ENCODE results near the gene KIN.
"Not testable (repeated sequence)": the region's sequence is repeated elsewhere in the genome, so short reads cannot be mapped to it uniquely, and the experiment has no call there.

KIN gene

GRCh38 chr10:7734821-7735220 is 53.0 kb downstream of the KIN start:
- DNase-seq (ENCODE audit: low read depth in 2 of 2): no peak

GRCh38 chr10:7722927-7723529 is 64.8 kb downstream of the KIN start:
- no peak for DNase-seq (ENCODE audit: low read depth in 2 of 2)

- DNase-seq (ENCODE audit: low read depth in 2 of 2): no peak
Observed at GRCh38 chr10:7720478-7720877, 67.3 kb downstream of the KIN start.

GRCh38 chr10:7718685-7719084 is 69.1 kb downstream of the KIN start:
- no peak for DNase-seq (ENCODE audit: low read depth in 2 of 2)

DNA sequence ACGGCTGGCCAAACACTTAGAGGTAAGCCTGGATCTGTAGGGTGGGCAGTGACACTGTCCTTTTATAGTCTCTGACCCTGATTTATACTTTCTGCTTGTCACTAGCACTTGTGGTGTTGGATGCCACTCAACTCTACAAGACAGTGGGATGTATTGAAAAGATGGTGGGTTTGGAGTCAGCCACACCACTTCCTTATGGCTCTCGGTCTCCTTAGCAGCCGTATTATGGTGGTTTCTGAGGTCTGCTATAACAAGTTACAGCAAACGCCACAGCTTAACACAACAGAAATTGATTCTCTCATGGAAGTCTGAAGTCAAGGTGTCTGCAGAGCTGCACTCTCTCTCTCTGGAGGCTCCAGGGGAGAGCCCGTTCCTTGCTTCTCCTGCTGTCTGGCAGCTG is 70.0 kb downstream of the KIN start:
- DNase-seq (ENCODE audit: low read depth in 2 of 2): no peak

- DNase-seq (ENCODE audit: low read depth in 2 of 2): no peak
Observed at GRCh38 chr10:7715515-7715914, 72.3 kb downstream of the KIN start.

GRCh38 chr10:7711075-7711474 is 76.7 kb downstream of the KIN start:
- not testable (repeated sequence) for DNase-seq (ENCODE audit: low read depth in 2 of 2)

DNA sequence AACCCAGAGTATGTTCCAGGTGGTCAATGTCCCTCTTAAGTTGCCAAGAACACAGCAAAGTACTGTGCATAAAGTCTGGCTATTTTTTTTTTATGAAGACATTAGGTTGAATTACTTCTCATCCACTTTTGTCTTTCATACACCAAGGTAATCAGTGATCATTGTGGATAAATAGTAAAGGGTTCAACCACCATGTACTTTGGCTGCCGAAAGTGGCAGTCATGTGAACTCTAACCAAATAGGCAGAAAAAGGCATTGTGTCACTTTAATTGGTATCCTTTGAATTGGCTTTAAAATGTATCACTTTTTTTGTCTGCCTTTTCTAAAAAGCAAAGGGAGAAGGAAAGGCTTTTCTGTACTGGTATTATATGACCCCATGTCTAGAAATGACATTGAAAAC is 77.3 kb downstream of the KIN start:
- no peak for DNase-seq (ENCODE audit: low read depth in 2 of 2)

DNA sequence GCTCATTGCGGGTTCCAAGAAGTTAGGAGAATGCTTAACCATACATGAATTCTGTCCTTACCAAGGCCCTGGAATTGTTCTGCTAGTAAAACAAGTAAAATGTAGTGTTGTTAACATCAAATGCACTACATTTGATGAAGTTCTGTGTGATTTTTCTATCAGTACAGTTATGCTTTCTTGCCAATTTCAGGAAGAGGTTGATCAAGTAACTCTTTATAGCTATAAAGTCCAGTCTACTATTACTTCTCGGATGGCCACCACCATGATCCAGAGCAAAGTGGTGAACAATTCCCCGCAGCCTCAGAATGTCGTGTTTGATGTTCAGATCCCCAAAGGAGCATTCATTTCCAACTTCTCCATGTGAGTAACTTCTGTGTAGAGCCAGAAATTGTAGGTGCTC is 79.0 kb downstream of the KIN start:
- no peak for DNase-seq (ENCODE audit: low read depth in 2 of 2)

- no peak for DNase-seq (ENCODE audit: low read depth in 2 of 2)
Observed at GRCh38 chr10:7707858-7708622, 79.8 kb downstream of the KIN start.

DNA sequence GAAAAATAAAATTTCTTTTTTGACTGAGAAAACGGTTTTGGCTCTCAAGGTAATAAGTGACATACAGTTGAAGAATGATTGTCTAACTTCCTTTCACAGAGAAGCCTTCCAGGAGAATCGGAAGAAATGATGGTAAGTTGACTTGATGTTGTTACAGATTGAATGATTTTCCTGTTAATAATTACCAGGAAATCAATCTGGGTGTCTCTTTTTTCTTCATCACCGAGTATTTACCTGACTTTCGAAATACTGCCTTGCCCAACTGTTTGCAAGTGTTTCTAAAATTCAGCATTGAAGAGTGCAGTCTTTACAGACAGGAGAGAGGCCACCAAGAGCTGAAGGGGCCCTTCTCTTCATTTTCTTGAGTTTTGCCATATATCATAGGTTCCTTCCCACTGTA is 80.7 kb downstream of the KIN start:
- no peak for DNase-seq (ENCODE audit: low read depth in 2 of 2)

- no peak for DNase-seq (ENCODE audit: low read depth in 2 of 2)
Observed at GRCh38 chr10:7706534-7707073, 81.2 kb downstream of the KIN start.

DNA sequence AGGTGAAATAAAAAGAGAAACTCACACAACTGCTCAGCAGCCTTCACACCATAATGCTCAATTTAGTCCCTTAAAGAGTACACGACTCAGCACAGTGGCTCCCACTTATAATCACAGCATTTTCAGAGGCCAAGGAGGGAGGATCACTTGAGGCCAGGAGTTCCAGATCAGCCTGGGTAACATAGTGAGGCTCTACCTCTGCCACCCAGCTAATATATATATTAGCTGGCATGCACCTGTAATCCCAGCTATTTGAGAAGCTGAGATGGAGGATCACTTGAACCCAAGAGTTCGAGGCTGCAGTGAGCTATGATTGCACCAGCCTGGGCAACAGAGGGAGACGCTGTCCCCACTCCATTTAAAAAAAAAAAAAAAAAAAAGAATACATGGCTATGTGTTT is 82.5 kb downstream of the KIN start:
- DNase-seq (ENCODE audit: low read depth in 2 of 2): no peak

GRCh38 chr10:7704071-7705016 is 83.4 kb downstream of the KIN start:
- DNase-seq (ENCODE audit: low read depth in 2 of 2): no peak

DNA sequence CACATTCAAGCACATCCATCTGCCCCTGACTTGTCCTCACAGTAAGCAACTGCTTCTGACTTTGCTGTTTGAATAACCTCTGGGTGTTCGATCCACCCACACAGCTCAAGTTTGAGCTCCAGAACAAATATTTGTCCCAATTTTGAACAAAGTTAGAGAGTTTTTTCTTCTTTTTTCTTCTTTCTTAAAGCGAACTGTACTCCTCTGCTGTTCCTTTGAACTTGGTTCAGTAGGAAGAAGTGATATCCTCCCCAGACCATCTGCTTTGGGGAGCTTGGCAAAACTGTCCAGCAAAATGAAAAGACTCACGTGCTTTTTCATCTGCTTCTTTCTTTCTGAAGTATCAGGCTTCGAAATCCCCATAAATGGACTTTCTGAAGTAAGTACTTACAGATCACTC is 84.7 kb downstream of the KIN start, which contains the start of gene ITIH2:
ITIH2 (plus strand) TSS at position 177 of the 400 bp plus-strand sequence; CDS start at position 296, 119 bp downstream.
- no peak for DNase-seq (ENCODE audit: low read depth in 2 of 2)

DNA sequence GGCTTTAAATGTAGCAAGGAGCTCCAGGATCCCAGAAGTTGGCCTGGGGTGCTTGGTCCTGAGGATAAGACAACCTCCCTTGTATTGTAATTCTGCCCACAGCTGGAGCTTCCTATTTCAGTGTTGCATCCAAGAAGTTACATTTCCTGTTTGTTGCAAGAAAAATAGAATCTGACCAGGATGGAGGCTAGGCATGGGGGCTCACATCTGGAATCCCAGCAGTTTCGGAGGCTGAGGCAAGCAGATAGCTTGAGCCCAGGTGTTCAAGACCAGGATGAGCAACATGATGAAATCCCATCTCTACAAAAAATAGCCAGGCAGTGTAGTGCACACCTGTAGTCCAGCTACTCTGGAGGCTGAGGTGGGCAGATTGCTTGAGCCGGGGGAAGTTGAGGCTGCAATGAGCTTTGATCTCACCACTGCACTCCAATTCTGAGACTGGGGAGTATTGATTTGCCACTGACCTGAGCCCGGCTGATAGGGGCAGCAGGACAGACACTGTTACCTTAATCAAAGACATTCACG is 85.4 kb downstream of the KIN start:
- DNase-seq (ENCODE audit: low read depth in 2 of 2): no peak

GRCh38 chr10:7701158-7701742 is 86.5 kb downstream of the KIN start:
- DNase-seq (ENCODE audit: low read depth in 2 of 2): no peak

Data from activated CD4-positive, alpha-beta T cell treated with anti-CD3 and anti-CD28 coated beads for 24 hours (primary cell).